GM19351 (cell line): ENCODE measurements around the gene TJP2.

ENCODE experiments used
- ATAC-seq: cut with Tn5 transposase; IDR thresholded peaks from one replicate; pipeline ENCODE4 v1.9.1; 2021; ENCODE audit warnings: mild to moderate bottlenecking, moderate library complexity; ENCODE audit not compliant: unreplicated experiment

TJP2 gene

DNA sequence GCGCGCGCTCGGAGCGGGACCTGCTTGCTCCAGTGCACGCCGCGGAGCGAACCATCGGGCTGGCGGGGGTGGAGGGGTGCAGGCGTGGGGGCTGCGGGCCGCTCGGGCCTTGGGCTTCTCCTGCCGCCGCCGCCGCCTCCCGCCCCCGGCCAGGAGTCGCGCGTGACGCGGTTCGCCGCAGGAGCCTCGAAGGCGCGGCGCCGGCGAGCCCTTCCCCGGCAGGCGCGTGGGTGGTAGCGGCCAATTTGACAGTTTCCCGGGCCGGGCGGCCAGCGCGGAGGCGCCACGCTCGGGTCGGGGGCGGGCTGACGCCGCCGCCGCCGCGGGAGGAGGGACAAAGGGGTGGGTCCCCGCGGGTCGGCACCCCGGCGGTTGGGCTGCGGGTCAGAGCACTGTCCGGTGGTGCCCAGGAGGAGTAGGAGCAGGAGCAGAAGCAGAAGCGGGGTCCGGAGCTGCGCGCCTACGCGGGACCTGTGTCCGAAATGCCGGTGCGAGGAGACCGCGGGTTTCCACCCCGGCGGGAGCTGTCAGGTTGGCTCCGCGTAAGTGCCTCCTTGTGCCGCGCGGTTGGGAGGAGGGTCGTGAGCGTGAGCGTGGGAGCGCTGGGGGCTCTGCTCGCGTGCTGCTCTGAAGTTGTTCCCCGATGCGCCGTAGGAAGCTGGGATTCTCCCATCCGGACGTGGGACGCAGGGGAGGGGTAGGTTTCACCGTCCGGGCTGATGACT, at the start of gene TJP2:
TSS of gene TJP2 (plus strand) at position 387 of the 725 bp plus-strand sequence. CDS start at position 483, 96 bp downstream.
- peak; percentile 42 for ATAC-seq

DNA sequence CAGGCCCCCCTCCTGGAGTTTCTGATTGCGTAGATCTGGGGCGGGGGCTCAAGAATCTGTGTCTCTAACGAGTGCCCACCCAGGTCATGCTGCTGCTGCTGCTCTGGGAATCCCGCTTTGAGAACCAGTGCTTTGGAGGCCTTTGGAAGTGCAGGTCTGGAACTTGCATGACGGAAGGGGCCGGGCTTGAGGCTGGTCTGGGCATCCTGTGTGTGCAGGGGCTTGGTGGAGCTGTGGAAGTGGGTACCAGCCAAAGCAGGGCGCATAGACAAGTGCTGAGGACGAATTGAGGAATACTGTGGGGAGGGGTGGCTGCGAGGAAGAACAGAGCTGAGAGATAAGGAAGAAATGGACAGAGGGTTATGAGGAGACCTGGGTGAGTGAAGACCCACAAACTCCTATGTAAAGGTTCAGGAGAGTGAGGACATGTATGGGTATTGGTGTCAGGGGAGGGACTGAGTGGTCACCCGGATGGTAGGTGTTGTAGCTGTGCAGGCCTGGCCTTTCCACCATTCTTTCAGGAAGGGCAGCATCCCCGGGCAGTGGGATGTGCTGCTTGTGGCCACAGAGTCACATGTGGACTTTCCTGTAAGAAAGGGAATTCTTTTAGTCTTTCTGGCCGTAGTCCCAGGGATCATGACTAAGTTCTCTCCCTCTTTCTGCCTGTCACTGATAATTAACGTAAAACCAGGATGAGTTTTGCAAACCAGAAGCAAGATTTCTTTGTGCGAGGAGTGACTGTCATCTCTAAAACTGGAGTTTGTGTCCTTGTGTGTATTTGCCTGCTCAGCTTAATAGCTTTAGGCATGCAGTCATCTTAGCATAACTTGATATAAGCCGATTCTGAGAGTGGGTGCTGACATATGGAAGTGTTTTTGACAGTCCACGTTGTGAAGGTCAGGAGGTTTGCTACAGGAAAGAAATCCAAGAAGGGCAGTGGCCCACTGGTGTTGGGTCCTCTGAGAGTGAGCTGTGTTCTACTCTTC, 43.3 kb upstream of the TJP2 start:
- ATAC-seq = no peak

DNA sequence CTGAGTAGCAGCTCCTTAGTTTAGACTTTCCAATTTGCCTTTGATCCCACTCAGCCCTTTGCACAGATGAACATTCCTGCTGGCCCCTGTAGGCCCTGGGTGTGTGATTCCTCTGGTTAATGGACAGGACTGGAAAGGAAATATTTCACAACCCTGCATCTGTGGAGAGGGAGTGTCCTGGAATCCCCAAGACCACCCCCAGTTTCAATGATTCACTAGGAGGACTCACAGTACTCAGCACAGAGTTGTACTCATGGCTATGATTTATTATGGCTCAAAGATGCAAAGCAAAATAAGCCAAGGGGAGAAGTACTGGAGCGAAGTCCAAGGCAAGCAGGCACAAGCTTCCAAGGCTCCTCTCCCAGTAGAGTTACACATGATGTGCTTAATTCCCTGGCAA, 42.4 kb upstream of the TJP2 start:
- ATAC-seq = no peak

DNA sequence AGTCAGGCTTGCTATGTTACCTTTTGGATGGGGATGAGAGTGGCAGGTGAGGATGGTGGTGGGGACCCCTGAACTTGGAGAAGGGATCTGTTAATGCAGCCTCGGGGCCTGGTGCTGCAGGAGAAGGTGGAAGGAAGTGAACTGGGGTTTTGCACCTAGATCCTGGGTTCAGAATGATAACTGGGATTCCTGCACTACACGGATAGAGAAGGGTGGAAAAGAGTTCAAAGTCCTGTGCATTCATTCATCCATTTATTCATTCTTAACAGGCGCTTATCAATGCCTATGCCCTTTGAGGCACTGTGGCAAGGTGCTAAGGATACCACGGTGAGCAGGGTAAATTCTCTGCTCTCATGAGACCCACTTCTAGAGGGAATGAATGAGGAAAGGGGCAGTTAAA, 41.7 kb upstream of the TJP2 start:
- no peak for ATAC-seq

DNA sequence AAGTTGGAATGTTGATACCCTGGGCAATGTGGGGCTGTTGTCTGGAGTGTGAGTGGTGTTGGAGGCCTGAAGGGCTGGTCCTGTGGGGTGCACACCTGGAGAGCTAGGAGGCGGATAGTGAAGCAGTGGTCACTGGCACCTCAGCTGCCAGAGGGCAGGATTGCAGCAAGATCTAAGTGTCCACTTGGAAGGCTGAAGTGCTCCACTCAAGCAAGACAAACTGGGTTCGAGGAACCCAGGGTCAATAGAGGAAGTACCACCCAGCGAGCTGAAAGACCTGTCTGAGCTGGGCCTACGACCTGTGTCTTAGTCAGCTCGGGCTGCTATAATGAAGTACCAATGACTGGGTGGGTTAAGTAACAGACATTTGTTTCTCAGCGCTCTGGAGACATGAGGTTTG, 39.7 kb upstream of the TJP2 start:
- ATAC-seq = no peak

DNA sequence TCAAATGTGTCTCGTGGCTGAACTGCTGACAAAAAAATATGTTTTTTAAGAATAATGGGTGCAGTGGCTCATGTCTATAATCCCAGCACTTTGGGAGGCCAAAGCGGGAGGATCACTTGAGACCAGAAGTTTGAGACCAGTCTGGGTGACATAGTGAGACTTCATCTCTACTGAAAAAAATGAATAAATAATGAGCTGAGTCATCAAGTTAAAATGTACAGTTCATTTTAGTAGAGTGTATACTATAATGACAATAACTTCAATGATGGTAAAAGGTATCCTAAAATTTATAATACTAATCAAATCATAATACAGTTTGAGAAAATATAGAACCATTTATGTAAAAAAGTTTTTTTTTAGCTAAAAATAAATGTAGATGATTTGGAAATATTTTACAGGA, 37.9 kb upstream of the TJP2 start:
- ATAC-seq = no peak

DNA sequence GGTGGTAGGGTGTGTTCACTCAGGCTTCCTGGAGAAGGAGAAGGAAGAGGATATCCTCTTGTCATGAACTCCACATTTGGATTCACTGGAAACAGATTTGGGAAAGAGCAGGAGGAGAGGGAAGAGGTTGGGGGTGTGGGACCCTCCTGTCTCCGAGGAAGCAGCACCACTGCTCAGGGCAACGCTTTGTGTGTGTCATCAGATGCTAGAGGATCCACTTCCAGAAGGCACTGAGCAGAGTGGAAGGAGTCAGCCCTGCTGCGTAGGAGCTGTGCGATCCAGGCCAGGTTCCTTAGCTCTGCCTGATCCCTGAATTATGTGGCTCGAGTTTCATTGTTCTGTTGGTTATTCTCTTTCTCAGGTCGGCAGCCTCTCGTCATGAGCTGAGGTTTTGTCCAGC, 37.3 kb upstream of the TJP2 start:
- ATAC-seq = no peak

DNA sequence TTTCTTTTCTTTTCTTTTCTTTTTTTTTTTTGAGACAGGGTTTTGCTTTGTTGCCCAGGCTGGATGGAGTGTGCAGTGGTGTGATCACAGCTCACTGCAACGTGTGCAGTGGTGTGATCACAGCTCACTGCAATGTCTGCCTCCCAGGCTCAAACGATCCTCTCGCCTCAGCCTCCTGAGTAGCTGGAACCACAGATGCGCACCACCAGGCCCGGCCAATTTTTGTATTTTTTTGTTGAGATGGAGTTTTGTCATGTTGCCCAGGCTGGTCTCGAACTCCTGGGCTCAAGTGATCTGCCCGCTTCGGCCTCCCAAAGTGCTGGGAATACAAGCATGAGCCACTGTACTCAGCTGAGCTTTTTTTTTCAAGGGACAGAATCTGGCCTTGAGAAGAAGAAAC, 36.8 kb upstream of the TJP2 start:
- ATAC-seq = no peak

DNA sequence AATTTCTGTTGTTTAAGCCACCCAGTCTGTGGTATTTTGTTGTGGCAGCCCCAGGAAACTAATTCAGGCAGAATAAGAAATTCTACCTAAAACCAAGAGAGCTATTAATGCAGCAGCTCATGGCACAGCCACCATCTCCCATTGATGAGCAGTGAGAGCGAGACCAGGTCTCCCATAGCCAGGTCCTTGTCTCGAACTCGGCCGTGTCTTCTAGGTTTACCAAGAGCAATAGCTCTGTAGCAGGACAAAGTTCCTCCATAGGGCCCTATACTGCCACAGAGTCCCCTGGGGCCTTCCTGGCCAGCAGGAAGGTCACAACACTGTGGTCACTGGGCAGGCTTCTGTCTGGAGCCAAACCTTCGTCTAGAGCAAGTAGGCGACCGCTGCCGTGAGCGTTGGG, 34.5 kb upstream of the TJP2 start:
- no peak for ATAC-seq

DNA sequence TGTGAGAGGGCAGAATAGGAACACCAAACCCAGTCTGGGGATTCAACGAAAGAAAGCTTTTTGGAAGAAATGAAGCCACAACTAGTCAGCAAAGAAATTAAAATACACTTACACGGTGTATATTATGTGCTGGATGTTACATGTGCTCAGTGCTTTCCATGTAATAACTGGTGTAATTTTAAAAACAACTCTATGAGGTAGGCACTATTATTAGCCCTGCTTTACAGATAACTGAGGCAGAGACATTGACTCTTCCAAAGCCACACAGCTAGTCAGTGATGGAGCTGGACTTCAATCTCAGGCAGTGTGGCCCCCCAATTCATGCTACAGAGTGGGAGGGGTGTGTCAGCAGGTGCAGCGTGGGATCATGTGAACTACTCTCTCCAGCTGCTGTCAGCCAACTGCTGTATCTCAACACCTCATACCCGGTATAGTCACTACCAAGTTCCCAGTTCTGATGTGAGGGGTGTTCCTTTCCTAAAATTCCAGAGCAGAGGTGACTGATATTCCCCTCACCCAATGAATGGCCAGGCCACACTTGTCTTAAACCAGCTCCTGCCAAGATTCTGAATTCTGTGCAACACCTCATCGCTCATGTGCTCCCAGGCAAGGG, 33.8 kb upstream of the TJP2 start:
- no peak for ATAC-seq

DNA sequence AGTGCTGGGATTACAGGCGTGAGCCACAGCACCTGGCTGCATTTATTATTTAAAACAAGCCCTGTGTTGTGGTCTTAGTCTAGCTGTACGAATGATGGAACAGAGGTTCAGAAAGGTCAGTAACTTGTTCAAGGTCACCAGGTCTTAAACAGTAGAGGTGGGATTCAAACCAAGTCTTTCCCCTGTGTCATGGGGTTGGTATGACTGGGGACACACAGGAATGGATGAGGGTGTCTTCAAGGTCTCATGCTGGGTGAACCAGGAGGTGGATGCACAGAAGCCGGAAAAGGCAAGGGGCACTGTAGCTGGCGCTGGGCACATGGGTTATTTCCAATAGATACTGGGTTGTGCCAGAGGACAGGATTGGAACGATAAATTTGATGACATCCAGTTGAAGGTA, 32.2 kb upstream of the TJP2 start:
- no peak for ATAC-seq

DNA sequence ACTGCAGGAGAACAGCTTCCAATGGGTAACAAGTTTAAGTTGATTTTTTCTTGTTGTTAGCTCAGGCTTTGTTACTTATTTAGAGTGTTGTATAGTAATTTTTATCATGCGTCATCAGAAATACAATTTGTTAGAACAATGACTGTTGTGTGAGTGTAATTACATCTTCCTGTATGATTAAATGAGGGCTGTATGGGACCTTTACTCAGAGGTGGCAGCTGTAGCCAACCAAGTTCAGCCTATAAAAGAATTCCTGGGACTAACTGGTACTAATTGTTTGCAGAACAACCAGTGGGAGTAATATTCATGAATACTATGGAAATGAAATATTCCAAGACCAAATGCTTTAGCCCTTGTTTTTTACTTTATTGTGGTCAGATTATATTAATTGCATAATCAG, 30.8 kb upstream of the TJP2 start:
- ATAC-seq = no peak

DNA sequence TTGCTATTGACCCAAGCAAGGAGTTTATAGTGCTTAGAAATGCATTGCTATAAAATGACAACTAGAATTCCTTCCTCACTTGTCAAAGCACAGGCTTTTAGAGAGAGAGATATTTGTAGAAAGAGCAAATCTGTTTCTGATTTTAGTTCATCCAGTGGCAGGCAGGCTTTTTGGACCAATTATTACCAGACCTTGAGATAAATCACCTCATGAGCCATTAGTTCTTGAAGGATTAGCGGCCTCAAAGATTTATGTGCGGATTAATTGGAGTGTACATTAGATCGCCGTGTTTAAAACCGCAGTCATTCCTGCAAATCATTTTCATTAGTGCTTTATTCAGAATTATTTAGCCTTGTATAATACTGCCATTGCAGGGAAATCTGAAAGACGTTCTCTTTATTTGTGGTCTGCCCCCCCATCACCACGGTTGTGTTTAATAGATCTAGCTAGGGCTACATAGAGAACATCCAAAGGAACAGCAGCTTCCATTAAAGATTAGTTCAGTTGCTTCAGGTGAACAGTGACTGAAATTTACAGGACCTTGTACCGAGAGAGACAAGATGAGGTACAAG, 28.8 kb upstream of the TJP2 start:
- no peak for ATAC-seq

DNA sequence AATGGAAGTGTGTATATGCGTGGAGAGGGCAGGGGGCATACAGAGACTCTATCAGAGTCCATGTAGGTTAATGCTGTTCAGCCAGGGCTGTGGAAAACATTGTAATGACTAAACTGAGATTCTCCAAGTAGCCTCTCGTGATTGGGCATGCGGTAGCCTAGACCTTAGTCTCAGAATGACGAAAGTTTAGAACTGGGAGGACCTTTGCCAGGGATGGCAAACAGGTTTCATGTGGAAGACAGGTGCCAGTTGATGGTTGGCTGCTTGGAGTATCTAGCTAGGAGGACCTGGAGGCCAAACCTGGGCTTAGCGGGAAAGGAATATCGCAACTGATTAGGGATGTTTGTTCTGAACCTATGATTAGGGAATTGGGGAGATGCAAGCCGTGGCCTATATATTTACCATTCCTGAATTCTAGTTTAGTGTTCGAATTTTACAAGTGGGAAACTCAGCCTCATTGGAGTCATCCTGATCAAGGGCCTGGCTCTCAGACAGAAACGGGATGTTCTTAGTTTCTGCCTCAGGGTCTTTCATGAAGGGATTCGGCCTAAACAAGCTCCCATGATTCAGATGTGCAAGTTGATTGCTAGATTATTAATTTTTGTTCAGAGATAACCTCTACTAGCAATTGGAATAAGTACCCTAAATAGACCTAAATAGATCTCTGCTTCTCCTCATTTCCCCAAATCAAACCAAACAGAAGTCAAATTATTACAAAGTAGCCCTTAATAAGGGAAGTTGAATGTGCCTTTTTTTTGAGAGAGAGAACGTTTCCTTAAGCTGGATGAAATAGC, 26.8 kb upstream of the TJP2 start:
- no peak for ATAC-seq

DNA sequence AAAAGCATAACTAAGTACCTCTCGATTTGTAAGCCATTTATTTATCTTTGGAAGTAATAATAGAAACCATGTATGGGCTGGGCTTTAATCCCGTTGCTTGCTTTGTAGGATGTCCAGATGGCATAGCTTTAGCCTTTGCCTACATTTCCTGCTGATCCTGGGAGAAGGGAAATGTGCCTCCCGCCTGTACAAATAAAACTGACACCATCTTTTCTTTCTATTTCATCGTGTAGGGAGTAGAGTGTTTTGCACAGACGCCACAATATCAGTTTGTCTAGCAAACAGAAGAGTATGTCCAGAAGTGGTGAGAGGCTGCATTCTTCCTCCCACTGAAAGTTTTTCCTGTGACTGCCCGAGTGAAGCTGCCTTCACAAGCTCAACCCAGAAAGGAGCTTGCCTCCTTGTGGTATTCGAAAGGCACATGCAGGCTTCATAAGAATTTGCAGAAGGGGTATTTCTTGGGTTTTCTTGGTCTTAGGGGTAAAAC, 24.7 kb upstream of the TJP2 start:
- ATAC-seq = no peak

DNA sequence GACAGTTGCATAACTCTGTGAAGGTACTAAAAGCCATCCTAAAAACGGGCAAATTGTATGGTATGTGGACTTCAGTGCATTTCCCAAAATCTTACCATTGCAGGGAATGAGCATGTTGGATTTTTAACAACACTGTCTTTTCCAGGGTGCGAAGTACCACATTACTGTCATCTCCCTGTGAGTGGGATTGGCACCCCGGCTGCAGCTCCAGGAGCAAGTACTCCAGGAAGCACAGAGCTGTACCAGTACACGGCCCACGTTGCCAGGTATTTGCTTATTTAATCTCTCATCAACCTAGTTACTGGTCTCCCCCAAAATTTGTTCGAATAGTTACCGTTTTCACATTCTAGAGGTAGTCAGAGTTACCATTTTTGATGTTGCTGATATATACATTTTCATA, 22.6 kb upstream of the TJP2 start:
- no peak for ATAC-seq

DNA sequence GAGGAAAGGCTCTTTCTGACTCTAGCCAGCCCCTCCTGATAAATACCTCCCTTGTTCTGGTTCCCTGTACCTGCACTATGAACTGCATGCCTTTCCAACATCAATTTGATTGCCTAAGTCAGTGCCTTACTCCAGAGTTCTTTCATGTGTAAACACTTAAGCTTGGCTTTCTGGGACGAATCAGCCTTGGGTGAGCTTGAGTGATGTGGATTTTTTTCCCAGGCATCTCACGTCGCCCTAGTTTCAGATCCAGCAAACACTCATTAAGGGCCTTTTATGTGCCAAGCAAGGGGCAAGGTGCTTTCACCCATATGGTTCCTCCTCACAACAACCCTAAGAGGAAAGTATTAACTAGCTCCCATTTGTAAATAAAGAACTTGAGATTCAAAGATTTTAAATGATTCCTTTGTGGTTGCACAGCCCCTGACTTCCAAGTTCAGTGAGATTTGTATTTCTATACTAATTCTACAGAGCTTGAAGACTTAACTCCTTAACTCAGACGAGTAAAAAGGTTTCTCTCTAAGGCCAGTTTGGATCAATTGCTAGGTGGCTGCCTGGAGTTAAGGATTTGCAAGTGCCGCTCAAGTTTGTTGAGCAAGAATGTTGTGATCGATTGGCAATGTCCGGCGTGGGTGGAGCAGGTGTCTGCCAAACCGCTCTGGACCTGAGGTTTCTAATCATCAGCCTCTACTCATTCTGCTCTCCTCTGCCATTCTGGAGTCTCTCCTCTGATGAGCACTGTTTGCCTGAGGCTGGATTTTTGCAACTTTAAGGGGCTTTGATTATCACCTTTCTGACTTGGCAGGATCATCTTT, 20.2 kb upstream of the TJP2 start:
- no peak for ATAC-seq

DNA sequence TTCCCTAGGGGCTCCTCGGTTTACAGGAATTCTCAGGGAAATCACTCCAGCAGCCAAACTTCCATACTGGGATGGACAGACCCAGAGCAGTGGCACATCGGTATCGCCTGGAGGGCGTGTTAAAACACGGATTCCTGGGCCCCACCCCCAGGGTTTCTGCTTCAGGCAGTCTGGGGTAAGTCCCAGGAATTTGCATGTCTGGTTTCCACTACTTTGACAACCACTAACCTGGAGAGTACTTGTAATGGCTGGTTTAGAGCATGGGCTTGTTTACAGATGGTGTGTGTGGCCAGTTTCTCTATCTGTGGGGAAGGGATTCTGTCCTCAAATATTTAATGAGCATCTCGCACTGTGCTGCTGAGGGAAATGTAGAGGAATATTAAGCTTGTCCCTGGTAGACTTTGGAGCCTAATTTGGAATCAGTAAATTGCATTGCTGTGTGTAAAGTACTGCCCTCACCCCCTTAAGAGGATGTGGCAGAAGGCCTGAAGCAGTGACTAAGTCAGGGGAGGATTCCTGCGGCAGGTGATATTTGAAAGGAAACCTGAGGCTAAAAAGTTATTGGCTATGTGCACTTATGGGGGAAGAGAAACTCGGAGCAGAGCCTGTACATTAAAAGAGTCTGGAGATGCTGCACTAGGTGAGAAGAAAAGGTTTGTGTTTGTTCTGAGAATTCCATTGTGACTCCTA, 18.6 kb upstream of the TJP2 start:
- peak; percentile 97 for ATAC-seq
